Lower leg skin (tissue), 4 donors: ENCODE measurements around the gene NBEA. TPM values are rescaled to one million over a fixed set of nuclear protein-coding genes. Genes with fewer than 3 reads are reported as not detected.

Source experiments
- DNase-seq, 2 donors: peaks; one replicate each; pipeline ENCODE4 v3.0.0-alpha.2; 2019; ENCODE audit warnings: low spot score in 2 of 2
- H3K4me3 ChIP-seq: fragments of 200-600 bp; sonication (generic); 2 replicates; pipeline ENCODE4 v1.5.1; 2017; ENCODE audit warnings: mild to moderate bottlenecking, low read depth; ENCODE audit not compliant: poor library complexity, severe bottlenecking
- CTCF ChIP-seq, 3 donors: fragments of 450-650 bp; IDR thresholded peaks; one replicate each; pipeline ENCODE4 v1.5.1; 2016; ENCODE audit warnings: antibody characterized with exemption in 3 of 3, mild to moderate bottlenecking in 3 of 3, moderate library complexity in 2 of 3
- POLR2A ChIP-seq, 2 donors: fragments of 450-650 bp; IDR thresholded peaks; one replicate each; pipeline ENCODE4 v1.6.1; 2016 to 2017; ENCODE audit warnings: antibody characterized with exemption in 2 of 2, mild to moderate bottlenecking in 1 of 2, moderate library complexity in 1 of 2
- WGBS, 2 donors: methylation state at CpG; one replicate each; pipeline ENCODE4 v1.1.5; 2018; 5-methylcytosine and 5-hydroxymethylcytosine counted together
- intact Hi-C: fragments of 100-400 bp; cut with DNase I; formaldehyde crosslinking; loops from one replicate; pipeline ENCODE4 v1.15.0; 2023; ENCODE audit warnings: low total_unique reads
- total RNA-seq, 4 donors: library from RNA; depleted of rRNA; stranded (reverse); fragments of >200 nt; gene quantifications; one replicate each; pipeline ENCODE4 v1.1.0, GENCODE V29; 2016

NBEA gene
- total RNA-seq, 4 donors from 2014 or later: 1.5 to 4.5 (median 3.7) TPM

- WGBS, 2 donors: 93 to 95% methylated on average over 1 of the region's 1 CpG
- TF ChIP-seq CTCF (IDR thresholded peaks at IDR 0.05) (no peak), POLR2A (IDR thresholded peaks at IDR 0.05) (no peak)
- no peak for DNase-seq
- intact Hi-C loops: no loop called here
- no peak overlapping the region for H3K4me3 ChIP-seq
These were observed 296.2 kb downstream of the NBEA start for GRCh38 chr13:35238274-35238673.

DNA sequence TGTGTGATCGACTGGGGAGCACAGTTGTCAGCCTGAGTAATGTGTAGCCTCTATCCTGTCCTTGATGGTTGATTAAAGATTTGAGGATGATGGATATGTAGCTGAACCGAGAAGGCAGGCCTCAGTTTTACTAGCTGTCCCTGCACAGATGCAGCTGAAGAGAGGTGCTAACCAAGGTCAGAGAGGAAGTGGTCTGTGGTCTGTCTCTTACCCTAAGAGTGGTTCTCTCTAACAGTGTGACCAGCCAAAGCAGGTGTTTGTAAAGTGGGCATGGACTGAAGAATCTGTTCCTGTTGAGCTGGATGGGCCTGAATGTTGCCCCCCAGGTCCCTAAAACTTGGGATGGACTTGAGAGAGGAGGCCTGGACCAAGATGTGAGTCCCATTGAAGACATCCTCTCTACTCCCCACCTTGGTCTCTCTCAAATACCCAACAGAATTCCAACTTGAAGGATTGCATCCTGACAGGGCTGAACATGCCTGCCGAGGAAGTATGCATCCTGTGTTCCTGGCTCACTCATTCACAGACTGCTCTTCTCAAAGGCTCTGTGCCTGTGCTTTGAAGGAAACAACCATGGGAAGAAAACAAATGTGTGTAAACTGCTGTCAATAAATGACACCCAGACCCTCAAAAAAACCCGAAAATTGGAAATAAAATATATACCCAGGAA lies 310.6 kb downstream of the NBEA start:
- DNase-seq: no peak
- H3K4me3 ChIP-seq: no peak overlapping the region
- intact Hi-C loops: no loop called here
- whole genome bisulfite sequencing, 2 donors: 69 to 76% methylated on average over 4 of the region's 4 CpGs
- no peak for TF ChIP-seq POLR2A (IDR thresholded peaks at IDR 0.05)
- TF ChIP-seq CTCF (IDR thresholded peaks at IDR 0.05): no peak

- no peak for TF ChIP-seq POLR2A (IDR thresholded peaks at IDR 0.05)
- TF ChIP-seq CTCF (IDR thresholded peaks at IDR 0.05): no peak
- no peak overlapping the region for H3K4me3 ChIP-seq
- intact Hi-C loops: no loop called here
- DNase-seq: no peak
- 66 to 83% methylated on average over 8 of the region's 8 CpGs for WGBS, 2 donors
These were observed 313.2 kb downstream of the NBEA start for GRCh38 chr13:35255241-35255640.

- 73 to 95% methylated on average over 7 to 9 of the region's 9 CpGs for WGBS, 2 donors
- no peak for TF ChIP-seq CTCF (IDR thresholded peaks at IDR 0.05)
- intact Hi-C loops: no loop called here
- peak in 1 of 2 donors; percentile 72 for DNase-seq
- no peak overlapping the region for H3K4me3 ChIP-seq
These were observed 314.5 kb downstream of the NBEA start for GRCh38 chr13:35256459-35257148.

GRCh38 chr13:35260316-35260715 lies 318.2 kb downstream of the NBEA start:
- no peak for DNase-seq
- intact Hi-C loops: no loop called here
- no peak overlapping the region for H3K4me3 ChIP-seq
- TF ChIP-seq POLR2A (IDR thresholded peaks at IDR 0.05): no peak
- no peak for TF ChIP-seq CTCF (IDR thresholded peaks at IDR 0.05)
